ENCODE measurements around the gene NCOA5. TPM values are rescaled to one million over a fixed set of nuclear protein-coding genes. Genes with fewer than 3 reads are reported as not detected.

NCOA5 gene
- total and polyA plus RNA-seq, 8 donors: 20.6 to 55.0 (median 49.3) TPM

DNA sequence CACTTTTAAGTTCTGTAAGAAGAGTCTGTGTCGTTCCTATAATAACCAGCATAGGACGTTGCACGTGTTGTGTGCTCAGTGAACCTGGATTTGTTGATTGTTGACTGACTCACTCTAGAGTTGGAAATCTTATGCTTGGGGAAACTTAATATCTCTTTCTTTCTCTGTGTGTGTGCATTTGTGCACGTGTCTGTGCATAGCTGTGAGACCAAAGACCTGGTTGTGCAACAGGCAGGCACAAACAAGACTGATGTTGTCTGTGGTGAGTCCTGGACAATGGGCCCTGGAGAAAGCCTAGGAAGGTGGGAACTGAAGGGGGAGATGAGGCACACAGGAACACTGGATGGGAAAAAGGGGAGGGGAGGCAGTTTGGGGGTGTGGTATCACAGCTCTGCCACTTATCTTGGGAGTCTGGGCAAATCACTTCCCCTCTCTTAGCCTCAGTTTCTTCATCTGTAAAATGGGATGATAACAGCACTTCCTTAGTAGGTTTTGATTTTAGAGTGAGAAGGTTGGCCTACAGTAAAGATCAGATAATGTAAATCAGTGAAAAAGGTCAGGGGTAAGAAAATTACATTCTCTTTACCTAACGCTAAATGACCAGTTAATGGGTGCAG, 36.8 kb upstream of the NCOA5 start:
- Histone ChIP-seq H3K36me3 (peaks cover 0 to 69% of the 10 kb centered on the region in 2 donors), H3K9me3 (no peaks in the 10 kb centered on the region), H3K27me3 (peaks cover 0 to 13% of the 10 kb centered on the region in 2 donors), H3K4me1 (peaks cover 0 to 12% of the 10 kb centered on the region in 2 donors), H3K4me3 (no peak overlapping the region), H3K27ac (no peak overlapping the region)
- ATAC-seq (no peak), DNase-seq (no peak)
- intact Hi-C loops (cut with DNase I): no loop called here
- TF ChIP-seq, protein P1, sequence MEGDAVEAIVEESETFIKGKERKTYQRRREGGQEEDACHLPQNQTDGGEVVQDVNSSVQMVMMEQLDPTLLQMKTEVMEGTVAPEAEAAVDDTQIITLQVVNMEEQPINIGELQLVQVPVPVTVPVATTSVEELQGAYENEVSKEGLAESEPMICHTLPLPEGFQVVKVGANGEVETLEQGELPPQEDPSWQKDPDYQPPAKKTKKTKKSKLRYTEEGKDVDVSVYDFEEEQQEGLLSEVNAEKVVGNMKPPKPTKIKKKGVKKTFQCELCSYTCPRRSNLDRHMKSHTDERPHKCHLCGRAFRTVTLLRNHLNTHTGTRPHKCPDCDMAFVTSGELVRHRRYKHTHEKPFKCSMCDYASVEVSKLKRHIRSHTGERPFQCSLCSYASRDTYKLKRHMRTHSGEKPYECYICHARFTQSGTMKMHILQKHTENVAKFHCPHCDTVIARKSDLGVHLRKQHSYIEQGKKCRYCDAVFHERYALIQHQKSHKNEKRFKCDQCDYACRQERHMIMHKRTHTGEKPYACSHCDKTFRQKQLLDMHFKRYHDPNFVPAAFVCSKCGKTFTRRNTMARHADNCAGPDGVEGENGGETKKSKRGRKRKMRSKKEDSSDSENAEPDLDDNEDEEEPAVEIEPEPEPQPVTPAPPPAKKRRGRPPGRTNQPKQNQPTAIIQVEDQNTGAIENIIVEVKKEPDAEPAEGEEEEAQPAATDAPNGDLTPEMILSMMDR (IDR thresholded peaks at IDR 0.05): no peak

DNA sequence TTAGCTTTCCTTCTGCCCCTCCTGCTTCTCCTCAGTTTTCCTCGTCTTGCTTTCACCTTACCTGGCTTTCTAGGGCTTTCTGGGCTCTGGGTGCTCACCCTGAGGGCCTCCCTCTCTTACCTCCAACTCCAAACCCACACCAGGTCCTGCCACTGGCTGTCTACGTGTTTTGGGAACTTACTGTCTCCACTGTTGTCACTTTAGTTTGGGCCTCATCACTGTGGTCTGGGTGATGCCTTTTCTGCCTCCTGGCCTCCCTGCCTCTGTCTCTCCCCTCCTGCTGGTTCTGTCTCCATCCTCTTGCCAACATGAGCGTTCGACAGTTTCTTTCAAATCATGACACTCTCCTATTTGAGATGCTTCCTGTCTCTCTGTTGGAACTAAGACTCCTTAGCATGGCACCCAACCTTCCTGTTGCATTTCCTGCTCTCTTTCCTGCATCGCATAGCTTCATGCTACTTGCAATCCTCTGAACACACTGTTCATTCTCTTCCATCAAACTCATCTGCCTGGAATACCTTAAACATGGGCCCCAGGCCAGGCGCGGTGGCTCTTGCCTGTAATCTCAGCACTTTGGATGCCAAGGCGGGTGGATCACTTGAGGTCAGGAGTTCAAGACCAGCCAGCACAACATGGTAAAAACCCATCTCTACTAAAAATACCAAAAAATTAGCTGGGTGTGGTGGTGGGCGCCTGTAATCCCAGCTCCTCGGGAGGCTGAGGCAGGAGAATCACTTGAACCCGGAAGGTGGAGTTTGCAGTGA, 33.9 kb upstream of the NCOA5 start:
- TF ChIP-seq, protein P1 (IDR thresholded peaks at IDR 0.05): no peak
- no peak overlapping the region for H3K4me3 ChIP-seq
- intact Hi-C loops (cut with DNase I): no loop called here
- peaks cover 0 to 66% of the 10 kb centered on the region in 2 donors for H3K36me3 ChIP-seq
- H3K4me1 ChIP-seq: peaks cover 9 to 41% of the 10 kb centered on the region in 2 donors
- no peak for DNase-seq
- H3K27ac ChIP-seq: no peak overlapping the region
- no peak for ATAC-seq
- no peaks in the 10 kb centered on the region for H3K27me3 ChIP-seq
- H3K9me3 ChIP-seq: no peaks in the 10 kb centered on the region

DNA sequence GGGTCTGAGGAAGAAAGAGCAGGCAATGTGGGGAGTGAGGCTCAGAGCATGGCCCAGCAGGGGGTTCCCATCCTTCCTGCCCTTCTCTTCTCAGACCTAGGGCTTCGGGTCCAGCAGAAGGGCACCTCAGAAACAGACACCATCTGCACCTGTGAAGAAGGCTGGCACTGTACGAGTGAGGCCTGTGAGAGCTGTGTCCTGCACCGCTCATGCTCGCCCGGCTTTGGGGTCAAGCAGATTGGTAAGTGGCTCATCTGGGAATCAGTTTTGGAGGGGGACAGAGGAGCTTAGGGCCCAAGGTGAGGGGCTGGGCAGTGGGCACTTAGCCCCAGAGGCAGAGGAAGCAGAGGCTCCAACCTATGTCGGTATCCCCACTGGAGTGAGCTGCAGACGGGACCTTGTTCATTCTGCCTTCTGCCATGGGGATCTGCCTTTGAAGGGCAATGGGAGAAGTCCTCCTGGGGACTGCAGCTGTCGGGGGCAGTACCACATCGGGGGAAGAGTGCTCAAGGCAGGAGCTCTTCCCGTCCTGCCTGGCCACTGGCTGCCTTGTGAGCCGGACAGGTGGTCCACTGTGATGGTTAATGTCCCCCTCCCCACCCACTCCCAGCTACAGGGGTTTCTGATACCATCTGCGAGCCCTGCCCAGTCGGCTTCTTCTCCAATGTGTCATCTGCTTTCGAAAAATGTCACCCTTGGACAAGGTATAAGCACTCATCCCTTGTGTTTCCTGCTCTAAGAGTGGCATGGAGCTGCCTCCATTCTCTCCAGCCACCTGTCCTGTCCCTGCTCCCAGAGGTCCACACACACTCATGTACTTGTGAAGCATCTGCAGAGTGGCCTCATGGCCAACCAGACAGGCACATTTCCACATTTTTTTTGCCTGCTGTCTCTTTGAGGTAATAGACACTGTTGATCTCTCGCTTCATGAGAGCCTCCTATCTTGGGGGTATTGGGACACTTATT, 33.0 kb upstream of the NCOA5 start:
- intact Hi-C loops (cut with DNase I): no loop called here
- no peak overlapping the region for H3K27ac ChIP-seq
- ATAC-seq: no peak

DNA sequence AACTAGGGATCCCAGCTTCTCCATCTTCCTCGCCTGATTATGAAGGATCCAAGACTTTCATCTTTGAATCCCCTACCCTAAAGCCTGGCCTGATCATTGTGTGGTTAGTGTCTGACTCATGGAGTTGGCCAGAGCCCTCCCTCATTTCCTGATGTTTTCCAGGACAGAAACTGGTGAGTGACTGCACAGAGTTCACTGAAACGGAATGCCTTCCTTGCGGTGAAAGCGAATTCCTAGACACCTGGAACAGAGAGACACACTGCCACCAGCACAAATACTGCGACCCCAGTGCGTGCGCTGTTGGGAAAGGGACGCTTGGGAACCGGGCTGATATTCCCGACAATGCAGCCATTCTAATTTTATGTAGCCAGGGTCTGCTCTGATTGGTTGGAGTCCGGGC, 32.3 kb upstream of the NCOA5 start:
- H3K9me3 ChIP-seq: no peaks in the 10 kb centered on the region
- ATAC-seq (no peak), DNase-seq (no peak)
- TF ChIP-seq, protein P1 (IDR thresholded peaks at IDR 0.05): no peak
- H3K36me3 ChIP-seq: peaks cover 0 to 50% of the 10 kb centered on the region in 2 donors
- H3K4me3 ChIP-seq: no peak overlapping the region
- intact Hi-C loops (cut with DNase I): no loop called here
- no peak overlapping the region for H3K27ac ChIP-seq
- H3K4me1 ChIP-seq: peaks cover 14 to 56% of the 10 kb centered on the region in 2 donors
- H3K27me3 ChIP-seq: no peaks in the 10 kb centered on the region

More for the DNA sequence above, 33.0 kb upstream of the NCOA5 start:
- Histone ChIP-seq H3K4me3 (no peak overlapping the region), H3K4me1 (peaks cover 10 to 50% of the 10 kb centered on the region in 2 donors), H3K9me3 (no peaks in the 10 kb centered on the region), H3K36me3 (peaks cover 0 to 57% of the 10 kb centered on the region in 2 donors), H3K27me3 (no peaks in the 10 kb centered on the region)
- TF ChIP-seq, protein P1 (IDR thresholded peaks at IDR 0.05): no peak
- no peak for DNase-seq
